ENCODE data around the gene DUSP2.

DNA sequence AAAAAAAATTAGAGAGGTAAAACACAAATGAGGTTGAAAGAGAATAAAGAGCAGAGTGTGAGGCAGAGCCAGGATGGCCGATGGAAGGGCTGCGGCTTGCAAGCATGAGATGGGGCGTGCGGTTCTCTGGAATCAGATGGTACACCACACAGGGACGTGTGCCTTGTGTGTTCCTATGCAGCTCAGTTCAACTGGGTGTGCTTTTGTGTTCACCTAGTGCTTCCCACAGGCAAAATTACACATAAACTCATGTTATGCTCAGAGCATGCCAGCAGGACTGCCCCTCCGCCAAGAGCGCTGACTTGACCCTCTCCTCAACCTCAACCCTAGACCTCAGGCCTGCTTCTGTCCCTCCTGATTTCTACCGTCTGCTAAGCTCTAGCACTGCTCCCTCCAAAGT, 38.9 kb upstream of the DUSP2 start:
- TF ChIP-seq, protein P1, sequence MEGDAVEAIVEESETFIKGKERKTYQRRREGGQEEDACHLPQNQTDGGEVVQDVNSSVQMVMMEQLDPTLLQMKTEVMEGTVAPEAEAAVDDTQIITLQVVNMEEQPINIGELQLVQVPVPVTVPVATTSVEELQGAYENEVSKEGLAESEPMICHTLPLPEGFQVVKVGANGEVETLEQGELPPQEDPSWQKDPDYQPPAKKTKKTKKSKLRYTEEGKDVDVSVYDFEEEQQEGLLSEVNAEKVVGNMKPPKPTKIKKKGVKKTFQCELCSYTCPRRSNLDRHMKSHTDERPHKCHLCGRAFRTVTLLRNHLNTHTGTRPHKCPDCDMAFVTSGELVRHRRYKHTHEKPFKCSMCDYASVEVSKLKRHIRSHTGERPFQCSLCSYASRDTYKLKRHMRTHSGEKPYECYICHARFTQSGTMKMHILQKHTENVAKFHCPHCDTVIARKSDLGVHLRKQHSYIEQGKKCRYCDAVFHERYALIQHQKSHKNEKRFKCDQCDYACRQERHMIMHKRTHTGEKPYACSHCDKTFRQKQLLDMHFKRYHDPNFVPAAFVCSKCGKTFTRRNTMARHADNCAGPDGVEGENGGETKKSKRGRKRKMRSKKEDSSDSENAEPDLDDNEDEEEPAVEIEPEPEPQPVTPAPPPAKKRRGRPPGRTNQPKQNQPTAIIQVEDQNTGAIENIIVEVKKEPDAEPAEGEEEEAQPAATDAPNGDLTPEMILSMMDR (IDR thresholded peaks at IDR 0.05; ENCODE audit: low read length), result no peak
- no peak for TF ChIP-seq EZH2 (IDR thresholded peaks at IDR 0.05; ENCODE audit: borderline replicate concordance, low read length)

Data from OCI-LY1 (cell line).